Urothelium cell line (cell line): ENCODE results near the gene MTA3.

ENCODE experiments used
- DNase-seq: peaks from one replicate; pipeline ENCODE4 v3.0.0; 2011; ENCODE audit warnings: low spot score, mixed read lengths
- FAIRE-seq: peaks from 2 replicates; lab custom pipeline; 2011; peaks lifted over from hg19 to GRCh38; lab: Jason Lieb, UNC

Gene MTA3

DNA sequence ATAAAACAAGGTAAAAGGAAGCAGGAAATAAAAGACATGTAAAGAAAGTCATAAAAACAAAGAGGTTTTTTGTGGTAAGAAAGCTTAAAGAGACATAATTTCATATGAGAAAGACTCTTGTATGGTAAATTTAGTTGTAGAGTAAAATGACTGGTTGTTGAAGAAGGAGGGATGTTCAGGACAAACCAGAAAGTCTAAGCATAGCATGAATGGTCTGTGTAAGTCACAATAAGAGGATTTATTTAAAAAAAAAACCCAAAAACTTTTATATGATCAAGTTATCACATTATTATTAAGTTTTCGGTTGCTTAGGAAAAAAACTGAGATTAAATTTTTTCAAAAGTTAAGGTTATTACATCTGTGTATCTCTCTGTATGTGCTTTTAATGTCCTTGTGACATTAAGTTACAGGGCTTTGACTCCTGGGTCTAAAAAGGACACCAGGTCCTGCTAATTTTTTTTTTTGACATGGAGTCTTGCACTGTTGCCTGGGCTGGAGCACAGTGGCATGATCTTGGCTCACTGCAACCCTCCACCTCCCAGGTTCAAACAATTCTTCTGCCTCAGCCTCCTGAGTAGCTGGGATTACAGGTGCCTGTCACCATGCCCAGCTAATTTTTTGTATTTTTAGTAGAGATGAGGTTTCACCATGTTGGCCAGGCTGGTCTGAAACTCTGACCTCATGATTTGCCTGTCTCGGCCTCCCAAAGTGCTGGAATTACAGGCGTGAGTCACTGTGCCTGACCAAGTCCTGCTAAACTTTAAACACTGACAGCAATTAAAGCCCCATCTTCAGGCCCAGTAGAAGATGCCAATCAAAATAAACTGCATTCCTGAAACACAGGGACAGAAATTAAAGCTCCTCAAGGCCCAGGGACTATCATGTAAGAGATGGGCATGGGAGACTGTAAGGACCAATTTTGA is 209.7 kb downstream of the MTA3 start:
- FAIRE-seq: peak; percentile 20
- DNase-seq: no peak

DNA sequence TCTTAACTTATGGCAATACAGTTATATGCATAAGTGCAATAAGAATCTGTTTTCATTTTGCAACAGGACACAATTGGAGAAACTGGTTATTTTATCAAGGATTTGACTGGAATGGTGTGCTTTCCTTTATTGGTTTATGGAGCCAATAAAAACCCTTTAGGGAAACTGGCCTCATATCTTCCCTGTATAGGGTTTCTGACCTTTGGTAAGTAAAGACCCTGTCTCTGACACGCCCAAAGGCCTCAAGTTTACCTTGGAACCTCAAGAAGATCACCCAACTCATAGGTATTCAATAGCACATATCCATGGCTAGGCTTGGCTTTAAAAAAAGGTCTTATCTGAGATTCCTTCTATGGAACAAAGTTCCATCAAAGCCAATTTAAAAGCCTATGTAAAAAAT is 212.7 kb downstream of the MTA3 start:
- no peak for DNase-seq
- no peak for FAIRE-seq

GRCh38 chr2:42783511-42783910 is 215.1 kb downstream of the MTA3 start:
- FAIRE-seq (no peak), DNase-seq (no peak)

GRCh38 chr2:42784204-42784880 is 215.9 kb downstream of the MTA3 start:
- DNase-seq (no peak), FAIRE-seq (no peak)

GRCh38 chr2:42786561-42787345 is 218.3 kb downstream of the MTA3 start:
- FAIRE-seq: no peak
- no peak for DNase-seq

DNA sequence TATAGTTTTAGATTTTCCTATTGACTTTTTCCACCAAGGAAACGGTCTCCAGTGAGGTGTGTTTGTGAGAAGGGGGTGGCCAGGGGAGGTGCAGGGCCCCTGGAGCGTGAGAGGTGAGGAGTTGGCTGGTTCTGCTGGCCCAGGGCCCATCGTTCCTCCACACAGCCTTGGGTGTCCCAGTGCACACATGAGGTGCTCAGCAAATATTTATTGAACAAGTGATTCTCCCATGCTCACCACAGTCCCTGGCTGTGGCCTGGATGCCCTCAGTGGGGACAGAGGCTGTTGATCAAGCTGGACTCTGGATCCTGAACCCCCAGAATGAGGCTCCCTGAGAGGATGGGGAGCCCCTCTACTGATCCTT is 219.0 kb downstream of the MTA3 start:
- FAIRE-seq (no peak), DNase-seq (no peak)

GRCh38 chr2:42787788-42788477 is 219.5 kb downstream of the MTA3 start:
- FAIRE-seq: peak; percentile 79
- no peak for DNase-seq

DNA sequence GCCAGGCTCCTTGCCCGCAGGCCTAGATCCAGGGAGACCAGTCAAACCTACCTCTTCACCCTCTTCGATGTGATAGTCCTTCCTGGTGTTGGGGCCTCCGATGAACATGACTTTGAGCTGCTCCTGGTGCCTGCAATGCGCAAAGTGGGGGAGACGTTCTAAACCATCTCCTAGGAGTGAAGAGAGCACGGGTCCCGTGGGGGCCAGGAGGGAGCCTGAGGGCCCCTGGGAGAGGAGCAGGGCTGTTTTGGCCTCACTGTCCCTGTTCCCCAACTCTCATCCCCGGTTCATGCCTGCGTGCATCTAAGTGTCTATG is 220.0 kb downstream of the MTA3 start:
- DNase-seq (no peak), FAIRE-seq (no peak)

DNA sequence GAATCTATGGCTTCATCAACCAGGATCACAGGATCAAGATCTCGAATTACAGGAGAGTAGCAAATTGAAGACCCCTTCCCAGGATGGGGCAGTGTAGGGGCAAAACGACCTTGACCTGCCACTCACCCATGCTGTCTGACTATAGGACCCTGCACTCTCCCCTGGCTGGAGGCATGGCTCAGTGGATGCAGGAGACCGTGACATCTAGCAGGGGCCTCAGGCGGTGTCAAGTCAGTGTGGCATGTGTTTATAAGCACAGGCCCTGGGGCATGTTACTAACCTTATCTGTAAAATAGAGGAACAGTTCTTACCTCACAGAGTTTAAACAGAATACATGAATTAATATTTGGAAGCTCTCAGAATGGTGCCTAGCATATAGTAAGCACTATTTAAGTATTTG is 220.4 kb downstream of the MTA3 start:
- DNase-seq: no peak
- peak; percentile 92 for FAIRE-seq

DNA sequence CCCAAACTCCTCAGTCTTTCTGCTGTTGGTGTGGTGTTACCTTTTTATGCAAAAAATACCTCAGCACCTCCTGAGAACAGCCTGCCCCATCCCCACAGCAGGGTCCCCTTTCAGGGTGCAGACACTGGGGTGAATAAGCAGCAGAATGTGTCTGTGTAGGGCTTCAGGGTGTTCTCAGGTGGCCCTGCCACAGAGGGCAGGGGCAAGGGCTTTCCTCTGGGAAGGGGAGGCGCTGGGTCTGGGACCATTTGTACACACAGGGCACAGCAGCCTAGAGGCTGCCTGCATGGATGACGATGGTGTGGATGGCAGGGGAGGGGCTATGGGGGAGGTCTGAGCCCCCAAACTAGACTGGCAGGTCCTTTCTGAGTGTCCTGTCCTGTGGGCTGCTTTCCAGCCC is 221.3 kb downstream of the MTA3 start:
- FAIRE-seq (no peak), DNase-seq (no peak)

GRCh38 chr2:42791606-42792005 is 223.2 kb downstream of the MTA3 start:
- no peak for FAIRE-seq
- no peak for DNase-seq

DNA sequence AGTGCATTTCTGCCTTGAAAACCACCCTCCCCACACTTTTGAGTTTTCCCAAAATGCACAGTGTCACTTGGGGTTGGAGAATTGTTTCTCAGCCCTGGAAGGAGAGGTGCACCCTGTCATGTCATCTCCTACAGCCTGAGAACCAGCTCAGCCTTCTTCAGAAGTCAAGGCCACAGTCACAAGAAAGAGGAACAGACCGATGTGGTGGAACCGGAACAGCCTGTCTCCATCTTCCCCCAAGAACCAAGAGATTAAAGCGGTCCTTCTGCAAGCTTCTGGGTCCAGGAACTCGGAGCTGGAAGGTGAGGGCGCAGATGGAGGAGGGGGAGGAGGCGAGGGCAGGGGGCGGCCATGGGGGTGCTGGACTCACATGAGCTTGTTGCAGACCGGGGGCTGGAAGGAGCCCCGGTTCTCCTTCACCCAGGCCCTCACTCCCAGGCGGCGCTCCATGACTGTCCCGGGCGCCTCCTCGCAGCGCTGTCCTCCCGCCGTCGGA is 223.7 kb downstream of the MTA3 start:
- no peak for FAIRE-seq
- DNase-seq: no peak

GRCh38 chr2:42792583-42793333 is 224.3 kb downstream of the MTA3 start, which contains the start of gene HAAO:
Gene HAAO, minus strand, starts transcription at chr2:42792583. Its CDS starts 47 bp downstream, at chr2:42792536.
- DNase-seq (no peak), FAIRE-seq (no peak)

GRCh38 chr2:42793334-42794270 is 225.2 kb downstream of the MTA3 start:
- DNase-seq: no peak

GRCh38 chr2:42794271-42795046 is 226.0 kb downstream of the MTA3 start:
- FAIRE-seq: peak; percentile 17

More at GRCh38 chr2:42793334-42794270, 225.2 kb downstream of the MTA3 start:
- FAIRE-seq: no peak

GRCh38 chr2:42795275-42795674 is 226.8 kb downstream of the MTA3 start:
- no peak for FAIRE-seq
- no peak for DNase-seq

More at GRCh38 chr2:42794271-42795046, 226.0 kb downstream of the MTA3 start:
- DNase-seq: no peak

DNA sequence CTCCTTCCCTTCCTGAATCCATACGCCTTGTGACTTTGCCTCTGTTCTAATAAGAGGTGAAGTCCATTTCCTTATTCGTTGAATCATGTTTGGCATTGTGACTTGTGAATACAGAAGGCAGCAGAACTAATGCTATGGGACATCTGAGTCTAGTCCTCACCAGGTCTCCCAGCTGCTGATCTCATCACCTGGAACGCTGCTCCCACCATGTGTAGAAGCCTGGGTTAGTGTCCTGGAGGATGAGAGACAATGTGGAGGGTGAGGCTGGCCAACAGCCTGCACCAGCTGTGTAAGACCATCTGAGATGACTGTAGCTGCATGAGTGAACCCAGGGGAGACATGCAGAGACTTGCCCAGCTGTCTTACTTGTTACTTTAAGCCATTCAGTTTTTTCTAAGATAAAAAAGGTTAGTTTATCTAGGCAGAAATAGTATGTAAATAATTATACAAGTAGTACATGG is 227.4 kb downstream of the MTA3 start:
- FAIRE-seq: no peak
- no peak for DNase-seq
